HCT116 (cell line): ENCODE results near the gene PRAMEF11. TPM values are rescaled to one million over a fixed set of nuclear protein-coding genes. Genes with fewer than 3 reads are reported as not detected.

Source experiments
- ATAC-seq: fragments of 200-7000 bp; cut with Tn5 transposase; 2 replicates; pipeline ENCODE4 v1.9.1; 2020; ENCODE audit warnings: mild to moderate bottlenecking, moderate library complexity
- BruUV-seq: library from RNA; stranded (reverse); fragments of 400-500 nt; replicated peaks from 2 replicates; lab custom pipeline; 2021; lab: Mats Ljungman, UMichigan
- CTCF ChIA-PET: fragments of 300-600 bp; sonication (Branson Sonifier 250); formaldehyde crosslinking; loops from one replicate; lab custom pipeline; 2021; ENCODE audit warnings: antibody characterized with exemption; lab: Charles Lee
- POLR2A ChIA-PET: fragments of 300-600, 350-600 bp; sonication (Branson Sonifier 250); formaldehyde crosslinking; loops from one replicate; lab custom pipeline; 2021; ENCODE audit warnings: antibody characterized with exemption; lab: Charles Lee
- RAD21 ChIA-PET, 2 experiments: fragments of 300-600 bp; sonication (Branson Sonifier 250); formaldehyde crosslinking; loops; one replicate each; lab custom pipeline; 2023; ENCODE audit warnings: low total read pairs in 2 of 2; ENCODE audit not compliant: uncharacterized antibody in 2 of 2, unreplicated experiment in 2 of 2, low non-redundant PET in 1 of 2; lab: Charles Lee
- DNase-seq: peaks from one replicate; pipeline ENCODE4 v3.0.0-alpha.2; 2010; ENCODE audit warnings: low read depth, low spot score
- H2AFZ ChIP-seq: fragments of 200-600 bp; shearing (Covaris generic), sonication (generic); 2 replicates; pipeline ENCODE4 v1.6.1; 2017; ENCODE audit warnings: low read depth, mixed run types, mixed read lengths, antibody characterized with exemption, low read length; ENCODE audit not compliant: poor library complexity, severe bottlenecking
- H3K27ac ChIP-seq: 2 replicates; pipeline ENCODE4 v1.5.1; 2012; ENCODE audit warnings: low read depth, low read length
- H3K27me3 ChIP-seq: fragments of 200-600 bp; sonication (generic); 2 replicates; pipeline ENCODE4 v1.6.1; 2016; ENCODE audit warnings: mixed run types, low read length, mixed read lengths; ENCODE audit not compliant: insufficient read depth
- H3K36me3 ChIP-seq, 2 experiments: fragments of 200-500 bp in 1 of 2; fragments of 200-600 bp in 1 of 2; sonication (Bioruptor generic) in 1 of 2; sonication (generic) in 1 of 2; 2 replicates each; pipeline versions ENCODE4 v1.5.1 to v1.6.1; 2014 to 2016; ENCODE audit warnings: low read length in 2 of 2, inconsistent platforms in 1 of 2, mixed read lengths in 1 of 2, mixed run types in 1 of 2; ENCODE audit not compliant: insufficient read depth in 2 of 2, control insufficient read depth in 1 of 2
- H3K4me1 ChIP-seq, 2 experiments: fragments of 200-600 bp in 1 of 2; sonication (generic) in 1 of 2; 2 replicates each; pipeline versions ENCODE4 v1.5.1 to v1.6.1; 2012 to 2017; ENCODE audit warnings: low read length in 2 of 2, inconsistent platforms in 1 of 2, mild to moderate bottlenecking in 1 of 2, mixed read lengths in 1 of 2, mixed run types in 1 of 2, moderate library complexity in 1 of 2; ENCODE audit not compliant: insufficient read depth in 2 of 2, control insufficient read depth in 1 of 2
- H3K4me2 ChIP-seq: fragments of 200-600 bp; sonication (generic); 2 replicates; pipeline ENCODE4 v1.6.1; 2017; ENCODE audit warnings: mixed run types, low read length, mixed read lengths
- H3K4me3 ChIP-seq, 2 experiments: fragments of 200-600 bp in 1 of 2; sonication (generic) in 1 of 2; replicated peaks in 1 of 2; 2 replicates each; pipeline ENCODE4 v1.5.1; 2011 to 2016; ENCODE audit warnings: low read length in 2 of 2, control low read depth in 1 of 2, low read depth in 1 of 2, mild to moderate bottlenecking in 1 of 2, mixed read lengths in 1 of 2, mixed run types in 1 of 2
- H3K79me2 ChIP-seq: fragments of 200-600 bp; sonication (generic); 2 replicates; pipeline ENCODE4 v1.6.1; 2017; ENCODE audit warnings: mild to moderate bottlenecking, mixed run types, low read length, moderate library complexity, mixed read lengths; ENCODE audit not compliant: insufficient read depth
- H3K9ac ChIP-seq: fragments of 200-600 bp; sonication (generic); 2 replicates; pipeline ENCODE4 v1.6.1; 2016; ENCODE audit warnings: low read length, mixed read lengths
- H3K9me2 ChIP-seq: fragments of 200-600 bp; sonication (generic), shearing (Covaris generic); 2 replicates; pipeline ENCODE4 v1.6.1; 2017; ENCODE audit warnings: mixed run types, mild to moderate bottlenecking, moderate library complexity; ENCODE audit not compliant: insufficient read depth
- H3K9me3 ChIP-seq, 2 experiments: fragments of 200-500 bp in 1 of 2; fragments of 200-600 bp in 1 of 2; sonication (Bioruptor generic) in 1 of 2; sonication (generic) in 1 of 2; 2 replicates each; pipeline ENCODE4 v1.6.1; 2014 to 2017; ENCODE audit warnings: low read length in 2 of 2, mixed read lengths in 2 of 2, inconsistent platforms in 1 of 2, low read depth in 1 of 2, mild to moderate bottlenecking in 1 of 2, mixed run types in 1 of 2, moderate library complexity in 1 of 2; ENCODE audit not compliant: control insufficient read depth in 1 of 2, insufficient read depth in 1 of 2
- H4K20me1 ChIP-seq: fragments of 200-600 bp; sonication (generic), shearing (Covaris generic); 2 replicates; pipeline ENCODE4 v1.6.1; 2017; ENCODE audit warnings: mixed run types, mild to moderate bottlenecking, moderate library complexity; ENCODE audit not compliant: insufficient read depth
- ATF3 ChIP-seq: IDR thresholded peaks from 2 replicates; pipeline ENCODE4 v1.6.1; 2012
- CBX3 ChIP-seq: IDR thresholded peaks from 2 replicates; pipeline ENCODE4 v1.6.1; 2012; ENCODE audit warnings: low read depth
- CEBPB ChIP-seq: IDR thresholded peaks from 2 replicates; pipeline ENCODE4 v1.6.1; 2012; ENCODE audit warnings: low read depth
- CTCF ChIP-seq, 3 experiments: fragments of 200-600 bp in 1 of 3; sonication (generic) in 1 of 3; IDR thresholded peaks in 2 of 3; conservative IDR thresholded peaks in 1 of 3; 2 replicates each; pipeline ENCODE4 v1.5.1; 2012 to 2017; ENCODE audit warnings: low read depth in 2 of 3, low read length in 2 of 3, antibody characterized with exemption in 1 of 3, borderline replicate concordance in 1 of 3, control low read depth in 1 of 3, mild to moderate bottlenecking in 1 of 3, mixed read lengths in 1 of 3, mixed run types in 1 of 3, moderate library complexity in 1 of 3; ENCODE audit not compliant: insufficient read depth in 1 of 3
- EGR1 ChIP-seq: IDR thresholded peaks from 2 replicates; pipeline ENCODE4 v1.6.1; 2012; ENCODE audit warnings: low read depth
- ELF1 ChIP-seq: IDR thresholded peaks from 2 replicates; pipeline ENCODE4 v1.6.1; 2012; ENCODE audit warnings: low read depth, borderline replicate concordance
- EZH2 ChIP-seq: fragments of 200-600 bp; sonication (generic); IDR thresholded peaks from 2 replicates; pipeline ENCODE4 v1.6.1; 2017; ENCODE audit warnings: antibody characterized with exemption, mixed run types
- EZH2phosphoT487 ChIP-seq: fragments of 200-600 bp; IDR thresholded peaks from 2 replicates; pipeline ENCODE4 v1.6.1; 2018; ENCODE audit warnings: antibody characterized with exemption, borderline replicate concordance
- JUND ChIP-seq: IDR thresholded peaks from 2 replicates; pipeline ENCODE4 v1.6.1; 2012
- MAX ChIP-seq: IDR thresholded peaks from 2 replicates; pipeline ENCODE4 v1.6.1; 2012
- POLR2A ChIP-seq: IDR thresholded peaks from 2 replicates; pipeline ENCODE4 v1.7.0; 2011; ENCODE audit warnings: borderline replicate concordance; ENCODE audit not compliant: insufficient read depth, insufficient read length; ENCODE audit errors: extremely low read depth
- POLR2AphosphoS5 ChIP-seq: IDR thresholded peaks from 2 replicates; pipeline ENCODE4 v1.6.1; 2011; ENCODE audit warnings: mild to moderate bottlenecking, low read depth, low read length, moderate library complexity
- RAD21 ChIP-seq: IDR thresholded peaks from 2 replicates; pipeline ENCODE4 v1.6.1; 2012; ENCODE audit warnings: low read depth, mild to moderate bottlenecking
- REST ChIP-seq: IDR thresholded peaks from 2 replicates; pipeline ENCODE4 v1.6.1; 2012; ENCODE audit warnings: low read depth
- SIN3A ChIP-seq: IDR thresholded peaks from 2 replicates; pipeline ENCODE4 v1.6.1; 2012; ENCODE audit warnings: low read depth
- SP1 ChIP-seq: IDR thresholded peaks from 2 replicates; pipeline ENCODE4 v1.6.1; 2012; ENCODE audit warnings: low read depth
- SRF ChIP-seq: IDR thresholded peaks from 2 replicates; pipeline ENCODE4 v1.6.1; 2012; ENCODE audit warnings: low read depth
- YY1 ChIP-seq: IDR thresholded peaks from 2 replicates; pipeline ENCODE4 v1.6.1; 2011; ENCODE audit warnings: low read length, low read depth, moderate library complexity, mild to moderate bottlenecking; ENCODE audit not compliant: insufficient replicate concordance; ENCODE audit errors: extremely low read depth
- intact Hi-C: fragments of 100-400 bp; cut with micrococcal nuclease; formaldehyde crosslinking; loops from 2 replicates; pipeline ENCODE4 v1.10.0; 2022
- total RNA-seq: library from RNA; stranded (reverse); gene quantifications from one replicate; pipeline ENCODE4 v1.2.1, GENCODE V29; 2021; ENCODE audit not compliant: unreplicated experiment
- TF ChIP-seq, protein P1 (sequence below): IDR thresholded peaks from 2 replicates; pipeline ENCODE4 v1.6.1; 2011; ENCODE audit warnings: mild to moderate bottlenecking, low read length, moderate library complexity; ENCODE audit not compliant: insufficient replicate concordance; ENCODE audit errors: extremely low read depth

The PRAMEF11 gene
- total RNA-seq, 1 experiment from 2014 or later = not detected

DNA sequence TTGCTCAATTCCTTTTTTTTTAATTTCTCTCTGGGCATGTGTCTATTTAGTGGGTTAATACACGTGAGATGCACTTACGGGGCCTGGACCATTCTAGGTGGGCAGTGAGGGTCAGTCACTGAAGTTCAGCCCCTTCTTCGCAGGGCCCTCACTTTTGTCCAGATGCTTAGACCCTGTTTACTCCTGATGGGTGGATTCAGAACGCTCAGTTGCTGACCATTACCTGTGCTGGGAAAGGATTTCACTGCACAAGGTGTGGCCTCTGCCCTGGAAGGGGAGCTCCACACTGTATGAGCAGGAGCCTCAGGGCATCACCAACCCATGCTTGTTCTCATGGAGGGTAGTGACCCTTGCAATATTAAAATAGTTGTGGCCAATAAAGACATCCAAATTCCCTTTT lies 53.1 kb downstream of the PRAMEF11 start:
- ATAC-seq = no peak
- no peaks in the 10 kb centered on the region for H3K79me2 ChIP-seq
- TF ChIP-seq, protein P1, sequence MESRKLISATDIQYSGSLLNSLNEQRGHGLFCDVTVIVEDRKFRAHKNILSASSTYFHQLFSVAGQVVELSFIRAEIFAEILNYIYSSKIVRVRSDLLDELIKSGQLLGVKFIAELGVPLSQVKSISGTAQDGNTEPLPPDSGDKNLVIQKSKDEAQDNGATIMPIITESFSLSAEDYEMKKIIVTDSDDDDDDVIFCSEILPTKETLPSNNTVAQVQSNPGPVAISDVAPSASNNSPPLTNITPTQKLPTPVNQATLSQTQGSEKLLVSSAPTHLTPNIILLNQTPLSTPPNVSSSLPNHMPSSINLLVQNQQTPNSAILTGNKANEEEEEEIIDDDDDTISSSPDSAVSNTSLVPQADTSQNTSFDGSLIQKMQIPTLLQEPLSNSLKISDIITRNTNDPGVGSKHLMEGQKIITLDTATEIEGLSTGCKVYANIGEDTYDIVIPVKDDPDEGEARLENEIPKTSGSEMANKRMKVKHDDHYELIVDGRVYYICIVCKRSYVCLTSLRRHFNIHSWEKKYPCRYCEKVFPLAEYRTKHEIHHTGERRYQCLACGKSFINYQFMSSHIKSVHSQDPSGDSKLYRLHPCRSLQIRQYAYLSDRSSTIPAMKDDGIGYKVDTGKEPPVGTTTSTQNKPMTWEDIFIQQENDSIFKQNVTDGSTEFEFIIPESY = no peak
- TF ChIP-seq MAX (no peak), CEBPB (no peak), REST (no peak), POLR2A (no peak), ELF1 (no peak), SIN3A (no peak), EZH2phosphoT487 (no peak), EZH2 (no peak), RAD21 (no peak), SRF (no peak), POLR2AphosphoS5 (no peak), JUND (no peak), SP1 (no peak), ATF3 (no peak), CTCF (IDR thresholded peaks at IDR 0.05 in 2 of 3, conservative IDR thresholded peaks at IDR 0.05 in 1 of 3; ENCODE audit: borderline replicate concordance in 1 of 3, insufficient read depth in 1 of 3, low read depth in 2 of 3, low read length in 2 of 3) (no peak), EGR1 (no peak), CBX3 (no peak), YY1 (no peak)
- TF ChIP-seq, all 23 proteins: peak for 0
- Histone ChIP-seq H3K9me3 (no peaks in the 10 kb centered on the region), H3K27ac (no peak overlapping the region), H2AFZ (no peak overlapping the region), H3K9me2 (no peaks in the 10 kb centered on the region), H3K36me3 (no peaks in the 10 kb centered on the region), H3K4me3 (no peak overlapping the region), H3K27me3 (no peaks in the 10 kb centered on the region), H3K4me2 (no peak overlapping the region), H3K9ac (no peak overlapping the region), H3K4me1 (no peaks in the 10 kb centered on the region), H4K20me1 (no peaks in the 10 kb centered on the region)
- intact Hi-C loops = loop anchor here (5.0 to 10.0 kb wide), 2 partner anchors 466 to 503 kb away; no protein-coding TSS in a partner anchor
- ChIA-PET CTCF (no interaction called here), POLR2A (no interaction called here), RAD21 (no interaction called here)
- DNase-seq = no peak
- no TSS peak for BruUV-seq
